Testis (tissue), 2 donors: Measurements from ENCODE around the gene WT1.

ENCODE experiments used
- POLR2A ChIP-seq: fragments of 450-650 bp; IDR thresholded peaks from one replicate; pipeline ENCODE4 v1.6.1; 2017; ENCODE audit warnings: antibody characterized with exemption, mild to moderate bottlenecking, moderate library complexity
- TF ChIP-seq, protein P1 (sequence below), 3 experiments: fragments of 450-650 bp in 2 of 3; fragments of 200-600 bp in 1 of 3; sonication (generic) in 1 of 3; IDR thresholded peaks; one replicate each; pipeline ENCODE4 v1.5.1; 2016 to 2019; ENCODE audit warnings: antibody characterized with exemption in 3 of 3, mild to moderate bottlenecking in 2 of 3, moderate library complexity in 1 of 3

GRCh38 chr11:32422545-32422944, 12.8 kb downstream of the WT1 start:
- TF ChIP-seq, protein P1, sequence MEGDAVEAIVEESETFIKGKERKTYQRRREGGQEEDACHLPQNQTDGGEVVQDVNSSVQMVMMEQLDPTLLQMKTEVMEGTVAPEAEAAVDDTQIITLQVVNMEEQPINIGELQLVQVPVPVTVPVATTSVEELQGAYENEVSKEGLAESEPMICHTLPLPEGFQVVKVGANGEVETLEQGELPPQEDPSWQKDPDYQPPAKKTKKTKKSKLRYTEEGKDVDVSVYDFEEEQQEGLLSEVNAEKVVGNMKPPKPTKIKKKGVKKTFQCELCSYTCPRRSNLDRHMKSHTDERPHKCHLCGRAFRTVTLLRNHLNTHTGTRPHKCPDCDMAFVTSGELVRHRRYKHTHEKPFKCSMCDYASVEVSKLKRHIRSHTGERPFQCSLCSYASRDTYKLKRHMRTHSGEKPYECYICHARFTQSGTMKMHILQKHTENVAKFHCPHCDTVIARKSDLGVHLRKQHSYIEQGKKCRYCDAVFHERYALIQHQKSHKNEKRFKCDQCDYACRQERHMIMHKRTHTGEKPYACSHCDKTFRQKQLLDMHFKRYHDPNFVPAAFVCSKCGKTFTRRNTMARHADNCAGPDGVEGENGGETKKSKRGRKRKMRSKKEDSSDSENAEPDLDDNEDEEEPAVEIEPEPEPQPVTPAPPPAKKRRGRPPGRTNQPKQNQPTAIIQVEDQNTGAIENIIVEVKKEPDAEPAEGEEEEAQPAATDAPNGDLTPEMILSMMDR (IDR thresholded peaks at IDR 0.05) = no peak
- no peak for TF ChIP-seq POLR2A
